Activated CD4-positive, alpha-beta T cell treated with anti-CD3 and anti-CD28 coated beads, Interleukin-2, amount 50 U/mL, for 24 hours (primary cell): Measurements from ENCODE around the gene CABP1.
"Not testable (repeated sequence)": the region's sequence is repeated elsewhere in the genome, so short reads cannot be mapped to it uniquely, and the experiment has no call there.

Experiments used
- DNase-seq, 2 donors: peaks; one replicate each; pipeline ENCODE4 v3.0.0-alpha.2; 2020; ENCODE audit warnings: low read depth in 1 of 2, low spot score in 1 of 2

The CABP1 gene

GRCh38 chr12:120639771-120640721, at the start of gene CABP1:
Gene CABP1 (plus strand): TSS chr12:120640626. CDS start chr12:120640686, 60 bp downstream.
- peak; percentile 40 to 41 for DNase-seq

DNA sequence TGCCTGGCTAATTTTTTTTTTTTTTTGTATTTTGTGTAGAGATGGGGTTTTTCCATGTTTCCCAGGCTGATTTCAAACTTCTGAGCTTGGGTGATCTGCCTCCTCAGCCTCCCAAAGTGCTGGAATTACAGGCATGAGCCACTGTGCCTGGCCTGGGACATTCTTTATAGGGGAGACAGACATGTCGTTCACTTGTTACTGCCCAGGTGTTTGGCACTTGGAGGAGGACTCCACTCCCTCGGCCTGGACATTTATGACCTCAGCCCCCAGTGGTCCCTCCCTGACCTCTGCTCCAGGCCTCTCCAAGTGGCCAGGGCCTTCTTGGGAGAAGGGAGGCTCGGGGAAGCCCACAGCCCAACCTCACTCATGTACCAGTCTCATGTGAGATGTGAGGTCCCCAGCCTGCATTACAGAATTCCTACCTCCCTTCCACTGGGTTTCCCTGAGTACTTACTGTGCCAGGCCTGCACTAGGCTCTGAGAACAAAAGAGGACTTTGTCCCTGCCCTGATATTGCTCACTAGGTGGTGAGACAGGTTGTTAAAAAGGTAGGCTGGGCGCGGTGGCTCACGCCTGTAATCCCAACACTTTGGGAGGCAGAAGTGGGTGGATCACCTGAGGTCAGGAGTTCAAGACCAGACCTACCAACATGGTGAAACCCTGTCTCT, 49.6 kb upstream of the CABP1 start:
- no peak for DNase-seq

DNA sequence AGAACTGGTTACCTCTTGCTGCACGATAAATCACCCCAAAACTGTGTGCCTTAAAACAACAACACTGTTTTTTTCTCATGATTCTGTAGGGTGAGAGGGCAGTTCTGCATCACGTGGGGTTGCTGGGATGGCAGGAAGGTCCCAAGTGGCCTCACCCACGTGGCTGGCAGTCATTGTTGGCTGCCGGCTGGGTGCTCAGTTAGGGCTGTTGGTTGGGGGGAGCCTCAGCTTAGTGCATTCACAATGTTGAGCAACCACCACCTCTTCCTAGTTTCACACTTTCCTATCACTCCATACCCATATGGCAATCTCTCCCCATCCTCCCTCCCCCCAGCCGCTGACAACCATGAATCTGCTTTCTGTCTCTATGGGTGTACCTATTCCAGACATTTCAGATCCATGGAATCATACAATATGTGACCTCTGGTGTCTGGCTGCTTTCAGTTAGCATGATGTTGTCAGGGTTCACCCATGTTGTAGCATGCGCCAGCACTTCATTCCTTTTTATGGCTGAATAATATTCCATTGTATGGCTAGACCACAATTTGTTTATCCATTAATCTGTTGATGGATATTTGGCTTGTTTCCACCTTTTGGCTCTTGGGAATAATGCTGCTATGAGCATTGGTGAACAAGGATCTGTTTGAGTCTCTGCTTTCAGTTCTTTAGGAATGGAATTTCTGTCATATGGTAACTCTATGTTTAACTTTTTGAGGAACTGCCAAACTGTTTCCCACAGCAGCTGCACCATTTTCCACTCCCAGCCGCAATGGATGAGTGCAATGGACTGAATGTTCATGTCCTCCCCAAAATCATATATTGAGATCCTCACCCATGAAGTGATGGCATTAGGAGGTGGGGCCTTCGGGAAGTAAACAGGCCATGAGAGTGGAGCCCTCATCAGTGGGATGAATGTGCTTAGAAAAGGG, 48.0 kb upstream of the CABP1 start:
- no peak for DNase-seq

GRCh38 chr12:120596901-120597300, 43.5 kb upstream of the CABP1 start:
- DNase-seq: no peak

- no peak for DNase-seq
Measured at GRCh38 chr12:120597861-120598260, 42.6 kb upstream of the CABP1 start.

- DNase-seq: no peak
Measured at GRCh38 chr12:120598674-120599463, 41.6 kb upstream of the CABP1 start.

DNA sequence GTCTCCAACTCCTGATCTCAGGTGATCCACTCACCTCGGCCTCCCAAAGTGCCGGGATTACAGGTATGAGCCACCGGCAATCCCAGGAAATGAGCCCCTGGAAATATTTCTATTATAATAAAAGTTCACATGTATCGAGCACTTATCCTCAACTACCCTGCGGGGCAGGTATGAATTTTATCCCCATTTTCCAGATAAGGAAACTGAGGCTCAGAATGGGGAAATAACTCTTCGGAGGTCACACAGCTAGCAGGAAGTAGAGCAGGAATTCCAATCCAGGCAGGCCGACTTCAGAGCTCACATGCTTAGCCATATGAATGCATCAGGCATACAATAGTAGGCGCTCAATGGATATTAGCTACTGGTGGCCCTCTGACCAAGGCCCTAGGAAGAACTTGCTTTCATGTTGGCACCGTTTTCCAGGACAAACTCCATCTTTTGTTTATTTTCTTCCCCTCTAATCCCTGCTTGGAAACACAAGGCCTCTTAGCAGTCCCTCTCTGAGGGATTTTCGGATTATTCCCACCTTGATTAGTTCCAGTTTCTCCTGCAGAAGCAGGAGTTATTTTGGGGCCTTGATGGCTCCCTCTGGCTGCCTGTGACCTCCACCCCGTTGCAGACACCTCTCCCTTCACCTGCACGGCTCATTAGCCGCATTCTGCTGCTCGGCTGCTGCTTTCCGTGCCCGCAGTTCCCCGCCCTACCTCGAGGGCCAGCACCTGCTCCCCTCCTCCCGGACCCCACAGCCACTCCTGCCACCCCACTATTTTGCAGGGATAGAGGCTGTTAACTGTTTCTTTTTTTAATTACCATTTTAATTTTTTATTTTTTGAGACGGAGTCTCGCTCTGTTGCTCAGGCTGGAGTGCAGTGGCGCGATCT, 40.5 kb upstream of the CABP1 start:
- no peak for DNase-seq

- DNase-seq: not testable (repeated sequence)
Measured at GRCh38 chr12:120602416-120602815, 38.0 kb upstream of the CABP1 start.

DNA sequence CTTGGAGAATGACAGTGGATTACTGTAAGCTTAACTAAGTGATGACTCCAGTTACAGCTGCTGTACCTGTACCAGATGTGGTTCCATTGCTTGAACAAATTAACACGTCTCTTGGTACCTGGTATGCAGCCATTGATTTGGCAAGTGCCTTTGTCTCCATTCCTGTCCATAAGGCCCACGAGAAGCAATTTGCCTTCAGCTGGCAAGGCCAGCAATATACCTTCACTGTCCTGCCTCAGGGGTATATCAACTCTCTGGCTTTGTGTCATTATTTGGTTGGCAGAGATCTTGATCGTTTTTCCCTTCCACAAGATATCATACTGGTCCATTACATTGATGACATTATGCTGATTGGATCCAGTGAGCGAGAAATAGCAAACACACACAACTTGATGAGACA, 29.9 kb upstream of the CABP1 start:
- no peak for DNase-seq

DNA sequence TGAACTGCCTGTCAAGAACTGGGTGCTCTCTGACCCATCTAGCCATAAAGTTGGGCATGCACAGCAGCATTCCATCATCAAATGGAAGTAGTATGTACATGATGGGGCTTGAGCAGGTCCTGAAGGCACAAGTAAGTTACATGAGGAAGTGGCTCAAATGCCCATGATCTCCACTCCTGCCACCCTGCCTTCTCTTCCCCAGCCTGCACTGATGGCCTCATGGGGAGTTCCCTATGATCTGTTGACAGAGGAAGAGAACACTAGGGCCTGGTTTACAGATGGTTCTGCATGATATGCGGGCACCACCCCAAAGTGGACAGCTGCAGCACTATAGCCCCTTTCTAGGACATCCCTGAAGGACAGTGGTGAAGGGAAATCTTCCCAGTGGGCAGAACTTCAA, 28.9 kb upstream of the CABP1 start:
- DNase-seq: not testable (repeated sequence)

DNA sequence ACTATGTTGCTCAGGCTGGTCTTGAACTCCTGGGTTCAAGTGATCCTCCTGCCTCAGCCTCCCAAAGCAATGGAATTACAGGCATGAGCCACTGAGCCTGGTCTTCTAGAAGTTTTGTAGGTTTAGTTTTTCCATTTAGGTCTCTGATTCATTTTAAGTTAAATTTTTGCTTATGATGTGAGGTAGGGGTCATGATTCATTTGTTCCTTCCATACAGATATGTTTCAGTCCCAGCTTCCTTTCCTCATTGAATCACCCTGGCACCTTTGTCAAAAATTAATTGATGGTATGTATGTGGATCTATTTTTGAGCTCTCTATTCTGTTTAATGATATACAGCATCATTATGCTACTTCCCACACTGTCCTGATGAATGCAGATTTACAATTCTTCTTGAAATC, 25.6 kb upstream of the CABP1 start:
- no peak for DNase-seq

DNA sequence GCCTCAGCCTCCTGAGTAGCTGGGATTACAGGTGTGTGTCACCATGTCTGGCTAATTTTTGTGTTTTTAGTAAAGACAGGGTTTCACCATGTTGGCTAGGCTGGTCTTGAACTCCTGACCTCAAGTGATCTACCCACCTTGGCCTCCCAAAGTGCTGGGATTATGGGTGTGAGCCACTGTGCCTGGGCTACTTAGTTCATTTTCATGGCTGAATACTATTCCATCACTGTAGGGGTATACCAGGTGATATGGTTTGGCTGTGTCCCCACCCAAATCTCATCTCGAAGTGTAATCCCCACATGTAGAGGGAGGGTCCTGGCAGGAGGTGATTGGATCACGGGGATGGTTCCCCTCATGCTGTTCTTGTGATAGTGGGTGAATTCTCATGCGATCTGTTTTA, 23.2 kb upstream of the CABP1 start:
- DNase-seq: not testable (repeated sequence)

DNA sequence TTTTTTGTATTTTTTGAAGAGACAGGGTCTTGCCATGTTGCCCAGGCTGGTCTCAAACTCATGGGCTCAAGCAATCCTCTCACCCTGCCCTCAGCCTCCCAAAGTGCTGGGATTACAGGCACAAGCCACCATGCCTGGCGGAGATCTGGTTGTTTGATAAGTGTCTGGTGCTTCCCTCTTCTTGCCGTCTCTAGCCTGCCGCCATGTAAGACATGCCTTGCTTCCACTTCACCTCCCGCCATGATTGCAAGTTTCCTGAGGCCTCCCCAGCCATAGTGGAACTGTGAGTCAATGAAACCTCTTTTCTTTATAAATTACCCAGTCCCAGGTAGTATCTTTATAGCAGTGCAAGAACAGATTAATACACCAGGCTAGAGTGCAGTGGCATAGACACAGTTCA, 22.7 kb upstream of the CABP1 start:
- DNase-seq: not testable (repeated sequence)

- DNase-seq: no peak
Measured at GRCh38 chr12:120618954-120619615, 21.3 kb upstream of the CABP1 start.

DNA sequence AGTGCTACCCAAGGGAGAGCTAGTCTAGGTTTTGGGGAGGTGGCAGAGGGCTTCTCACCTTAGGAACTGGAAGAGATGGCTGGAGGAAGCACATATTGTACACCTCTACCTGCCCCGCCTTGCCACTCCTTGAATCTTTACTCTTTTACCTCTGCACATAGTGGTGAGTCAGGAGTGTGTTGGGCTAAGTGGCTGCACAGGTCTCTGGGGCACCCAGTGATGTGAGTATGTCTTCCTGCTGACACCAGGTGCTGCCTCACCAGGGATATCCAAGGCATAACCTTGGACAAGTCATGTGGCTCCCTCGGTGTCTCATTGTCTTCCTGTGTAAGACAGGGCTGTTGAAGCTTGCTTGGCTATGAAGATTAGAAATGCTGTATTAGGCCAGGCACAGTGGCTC, 19.8 kb upstream of the CABP1 start:
- no peak for DNase-seq

GRCh38 chr12:120625557-120626419, 14.6 kb upstream of the CABP1 start:
- DNase-seq: no peak

GRCh38 chr12:120628919-120629318, 11.5 kb upstream of the CABP1 start:
- DNase-seq: no peak
